ENCODE results near the gene GRIK1. TPM values are rescaled to one million over a fixed set of nuclear protein-coding genes. Genes with fewer than 3 reads are reported as not detected.

Gene GRIK1
- polyA plus RNA-seq, 3 donors: not detected

GRCh38 chr21:29520171-29520570, 419.6 kb downstream of the GRIK1 start:
- Histone ChIP-seq H2AFZ (ENCODE audit: insufficient read depth, low read depth, low read length, poor library complexity, severe bottlenecking) (no peak overlapping the region), H4K20me1 (ENCODE audit: insufficient read depth, low read length) (no peaks in the 10 kb centered on the region), H3K4me3 (replicated peaks in 1 of 3; ENCODE audit: low read depth in 2 of 3, low read length in 3 of 3) (no peak overlapping the region), H3K27ac (ENCODE audit: low read depth in 1 of 2, low read length in 2 of 2) (no peak overlapping the region), H3K4me2 (replicated peaks; ENCODE audit: extremely low read depth, low read length, poor library complexity, severe bottlenecking) (no peak overlapping the region), H3K79me2 (ENCODE audit: insufficient read depth, low read length) (no peaks in the 10 kb centered on the region), H3K9ac (ENCODE audit: insufficient read depth, low read length, poor library complexity, severe bottlenecking) (no peak overlapping the region), H3K9me3 (replicated peaks in 1 of 2; ENCODE audit: control insufficient read depth in 1 of 2, insufficient read depth in 1 of 2, low read length in 2 of 2) (peaks cover 0 to 5% of the 10 kb centered on the region in 2 donors), H3K36me3 (replicated peaks in 1 of 2; ENCODE audit: control insufficient read depth in 1 of 2, insufficient read depth in 2 of 2, low read length in 2 of 2) (no peaks in the 10 kb centered on the region), H3K27me3 (ENCODE audit: control insufficient read depth in 2 of 2, insufficient read depth in 2 of 2, low read length in 2 of 2) (no peaks in the 10 kb centered on the region), H3K4me1 (ENCODE audit: control insufficient read depth in 1 of 2, insufficient read depth in 2 of 2, low read length in 2 of 2) (no peaks in the 10 kb centered on the region)
- intact Hi-C loops (cut with micrococcal nuclease): no loop called here
- WGBS (ENCODE audit: insufficient coverage): 100% methylated on average over 1 of the region's 3 CpGs
- Mint-ChIP-seq H3K4me3 (no peak overlapping the region), H3K27ac (no peak overlapping the region), H3K27me3 (ENCODE audit: low read depth in 3 of 3) (no peaks in the 10 kb centered on the region), H3K36me3 (peaks cover 4 to 6% of the 10 kb centered on the region in 2 donors), H3K9me3 (peaks cover 0 to 19% (median 6%) of the 10 kb centered on the region in 7 donors), H3K4me1 (no peaks in the 10 kb centered on the region)
- no peak for DNase-seq
- TF ChIP-seq, protein P1, sequence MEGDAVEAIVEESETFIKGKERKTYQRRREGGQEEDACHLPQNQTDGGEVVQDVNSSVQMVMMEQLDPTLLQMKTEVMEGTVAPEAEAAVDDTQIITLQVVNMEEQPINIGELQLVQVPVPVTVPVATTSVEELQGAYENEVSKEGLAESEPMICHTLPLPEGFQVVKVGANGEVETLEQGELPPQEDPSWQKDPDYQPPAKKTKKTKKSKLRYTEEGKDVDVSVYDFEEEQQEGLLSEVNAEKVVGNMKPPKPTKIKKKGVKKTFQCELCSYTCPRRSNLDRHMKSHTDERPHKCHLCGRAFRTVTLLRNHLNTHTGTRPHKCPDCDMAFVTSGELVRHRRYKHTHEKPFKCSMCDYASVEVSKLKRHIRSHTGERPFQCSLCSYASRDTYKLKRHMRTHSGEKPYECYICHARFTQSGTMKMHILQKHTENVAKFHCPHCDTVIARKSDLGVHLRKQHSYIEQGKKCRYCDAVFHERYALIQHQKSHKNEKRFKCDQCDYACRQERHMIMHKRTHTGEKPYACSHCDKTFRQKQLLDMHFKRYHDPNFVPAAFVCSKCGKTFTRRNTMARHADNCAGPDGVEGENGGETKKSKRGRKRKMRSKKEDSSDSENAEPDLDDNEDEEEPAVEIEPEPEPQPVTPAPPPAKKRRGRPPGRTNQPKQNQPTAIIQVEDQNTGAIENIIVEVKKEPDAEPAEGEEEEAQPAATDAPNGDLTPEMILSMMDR (IDR thresholded peaks at IDR 0.05): no peak

DNA sequence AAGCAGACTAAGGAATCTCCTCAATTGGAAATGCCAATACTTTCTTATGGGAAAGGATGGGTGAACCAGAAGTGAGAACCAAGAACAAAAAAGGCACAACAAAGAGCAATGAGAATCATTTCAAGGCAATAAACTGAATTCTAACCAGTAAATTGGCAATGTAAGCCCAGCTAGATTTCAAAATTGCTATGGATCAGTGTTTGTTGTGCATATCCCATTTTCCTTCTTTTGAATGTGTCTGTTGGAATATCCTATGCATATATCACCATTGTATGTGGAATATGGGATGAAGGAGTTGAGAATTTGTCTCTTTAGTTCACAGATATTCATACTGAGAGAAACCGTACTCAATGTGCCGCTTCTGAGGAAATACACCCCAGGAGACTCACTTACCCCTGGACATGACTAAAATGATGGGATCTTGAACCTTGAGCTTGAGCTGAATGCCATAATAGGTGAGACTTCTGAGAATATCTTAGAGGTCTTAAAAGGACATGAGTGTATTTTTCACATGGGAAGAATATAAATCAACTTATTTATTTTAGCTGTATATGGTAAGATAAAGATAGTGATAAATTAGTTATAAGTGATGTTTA, 425.0 kb downstream of the GRIK1 start:
- Mint-ChIP-seq H3K9me3 (peaks cover 14 to 28% (median 25%) of the 10 kb centered on the region in 7 donors), H3K36me3 (peaks cover 2 to 3% of the 10 kb centered on the region in 2 donors), H3K27ac (no peak overlapping the region), H3K27me3 (ENCODE audit: low read depth in 3 of 3) (no peaks in the 10 kb centered on the region), H3K4me3 (no peak overlapping the region), H3K4me1 (no peaks in the 10 kb centered on the region)
- Histone ChIP-seq H3K9ac (ENCODE audit: insufficient read depth, low read length, poor library complexity, severe bottlenecking) (no peak overlapping the region), H3K36me3 (replicated peaks in 1 of 2; ENCODE audit: control insufficient read depth in 1 of 2, insufficient read depth in 2 of 2, low read length in 2 of 2) (no peaks in the 10 kb centered on the region), H3K27me3 (ENCODE audit: control insufficient read depth in 2 of 2, insufficient read depth in 2 of 2, low read length in 2 of 2) (no peaks in the 10 kb centered on the region), H3K4me1 (ENCODE audit: control insufficient read depth in 1 of 2, insufficient read depth in 2 of 2, low read length in 2 of 2) (no peaks in the 10 kb centered on the region), H3K4me2 (replicated peaks; ENCODE audit: extremely low read depth, low read length, poor library complexity, severe bottlenecking) (no peak overlapping the region), H3K79me2 (ENCODE audit: insufficient read depth, low read length) (no peaks in the 10 kb centered on the region), H4K20me1 (ENCODE audit: insufficient read depth, low read length) (no peaks in the 10 kb centered on the region), H3K4me3 (replicated peaks in 1 of 3; ENCODE audit: low read depth in 2 of 3, low read length in 3 of 3) (no peak overlapping the region), H3K9me3 (replicated peaks in 1 of 2; ENCODE audit: control insufficient read depth in 1 of 2, insufficient read depth in 1 of 2, low read length in 2 of 2) (peaks cover 6 to 15% of the 10 kb centered on the region in 2 donors), H2AFZ (ENCODE audit: insufficient read depth, low read depth, low read length, poor library complexity, severe bottlenecking) (no peak overlapping the region), H3K27ac (ENCODE audit: low read depth in 1 of 2, low read length in 2 of 2) (no peak overlapping the region)
- no peak for DNase-seq
- no CpG with 5 or more reads among the region's 2 CpGs for WGBS (ENCODE audit: insufficient coverage)
- TF ChIP-seq, protein P1 (IDR thresholded peaks at IDR 0.05): no peak
- intact Hi-C loops (cut with micrococcal nuclease): no loop called here
